RCC 7860 (cell line): ENCODE measurements around the gene ALG14.
A peak's percentile ranks its signal among the peaks of the same experiment; 100 is the strongest.
"Not testable (repeated sequence)": the region's sequence is repeated elsewhere in the genome, so short reads cannot be mapped to it uniquely, and the experiment has no call there.

Experiments used
- DNase-seq: peaks from one replicate; pipeline ENCODE4 v3.0.0-alpha.2; 2015; ENCODE audit warnings: low spot score
- FAIRE-seq: peaks from 2 replicates; lab custom pipeline; 2012; peaks lifted over from hg19 to GRCh38; lab: Jason Lieb, UNC

Gene ALG14

DNA sequence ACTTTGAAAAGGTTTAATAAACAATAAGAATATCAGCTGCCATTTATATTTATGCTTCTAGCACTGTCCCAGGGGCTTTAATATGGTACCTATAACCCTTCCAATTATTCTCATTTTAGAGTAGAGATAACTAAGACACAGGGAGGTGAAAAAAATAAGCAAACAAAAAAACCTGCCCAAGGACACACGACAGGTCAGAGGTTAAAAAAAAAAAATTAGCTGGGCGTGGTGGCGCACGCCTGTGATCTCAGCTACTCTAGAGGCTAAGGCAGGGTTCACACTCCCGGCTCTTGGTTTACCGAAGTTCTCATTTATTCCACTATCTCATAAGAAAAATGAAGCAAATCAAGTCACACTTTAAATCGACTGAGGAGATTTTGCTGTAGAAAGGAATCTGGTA, 111.2 kb downstream of the ALG14 start:
- DNase-seq (no peak), FAIRE-seq (no peak)

GRCh38 chr1:94958081-94958480, 114.7 kb downstream of the ALG14 start:
- DNase-seq: no peak
- FAIRE-seq: no peak

GRCh38 chr1:94955767-94956632, 116.8 kb downstream of the ALG14 start:
- DNase-seq (no peak), FAIRE-seq (no peak)

DNA sequence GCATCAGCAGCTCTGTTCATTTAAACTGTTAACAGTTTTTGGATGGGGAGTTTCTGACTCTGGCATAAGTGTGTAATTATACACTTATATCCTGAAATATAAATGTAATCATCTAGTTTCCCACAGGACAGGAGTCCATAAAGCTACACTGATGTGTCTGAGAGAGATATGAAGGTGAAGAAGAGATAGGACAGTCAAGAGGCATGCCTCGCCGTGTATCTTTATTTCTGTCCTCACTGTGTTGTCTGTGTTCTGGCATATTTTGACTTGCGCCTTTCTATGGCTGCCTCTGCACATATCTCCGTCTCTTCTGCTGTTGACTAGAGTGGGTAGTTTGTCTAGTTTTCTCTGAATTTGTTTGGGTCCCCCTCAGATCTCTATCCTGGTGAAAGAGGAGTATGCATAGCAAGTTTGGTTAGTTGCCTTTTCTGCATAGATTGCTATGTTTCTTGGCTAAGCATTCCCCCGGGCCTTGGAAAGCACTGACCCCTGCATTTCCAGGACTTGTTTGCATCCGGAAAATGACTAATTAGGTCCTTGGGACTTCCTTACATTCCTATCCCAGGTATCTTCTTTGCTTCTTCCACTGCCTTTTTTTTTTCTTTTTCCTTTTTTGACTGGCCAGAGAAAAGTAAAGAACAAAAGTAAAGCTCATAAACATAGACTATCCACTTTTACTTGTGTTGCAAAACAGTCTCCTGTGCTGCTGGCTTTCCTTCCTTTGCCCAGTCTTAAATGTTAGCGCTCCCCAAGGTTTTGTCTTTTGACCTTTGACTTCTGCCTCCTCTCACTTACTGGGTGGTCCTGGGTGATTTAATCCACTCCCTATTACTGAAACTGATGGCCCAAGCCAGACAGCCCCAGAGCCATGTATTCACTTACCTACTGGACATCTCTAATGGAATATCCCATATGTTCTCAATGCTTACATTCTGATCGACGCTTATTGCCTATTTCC, 118.2 kb downstream of the ALG14 start:
- no peak for DNase-seq

DNA sequence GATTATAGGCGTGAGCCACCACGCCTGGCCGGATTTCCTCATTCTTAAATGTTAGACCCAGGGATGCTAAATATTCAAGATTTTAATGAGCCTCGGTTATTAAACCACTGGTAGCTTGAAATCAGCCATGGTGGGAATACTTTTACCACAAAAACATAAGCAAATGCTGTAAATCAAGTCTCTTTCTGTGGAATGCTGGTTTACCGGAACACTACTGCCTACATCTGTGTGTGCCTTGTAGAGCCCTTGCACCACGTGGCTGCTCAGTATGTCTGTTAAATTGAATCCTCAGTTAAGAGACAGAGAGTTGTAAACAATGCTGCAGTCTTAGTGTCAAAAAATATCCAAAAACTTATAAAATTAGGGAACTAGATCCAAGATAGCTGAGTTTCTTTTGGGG, 119.0 kb downstream of the ALG14 start:
- no peak for FAIRE-seq
- DNase-seq: no peak

More for the DNA sequence above, 118.2 kb downstream of the ALG14 start:
- FAIRE-seq: no peak

DNA sequence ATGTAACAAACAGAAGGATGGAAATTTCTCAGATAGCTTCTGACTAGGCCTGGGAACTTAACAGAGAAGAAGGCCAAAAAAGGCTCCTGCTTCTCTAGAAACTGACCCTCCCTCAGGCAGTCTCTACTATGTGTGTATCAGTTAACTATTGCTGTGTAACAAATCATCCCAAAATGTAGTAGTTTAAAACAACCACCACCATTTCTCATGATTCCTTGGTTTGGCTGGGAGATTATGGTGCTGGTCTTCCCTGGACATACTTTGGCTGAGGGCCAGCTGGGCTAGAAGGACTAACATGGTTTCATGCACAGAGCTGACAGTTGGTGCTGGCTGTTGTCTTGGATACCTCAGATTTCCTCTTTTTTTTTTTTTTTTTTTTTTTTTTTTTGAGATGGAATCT, 119.6 kb downstream of the ALG14 start:
- FAIRE-seq (no peak), DNase-seq (no peak)

GRCh38 chr1:94952539-94952938, 120.2 kb downstream of the ALG14 start:
- no peak for FAIRE-seq
- no peak for DNase-seq

GRCh38 chr1:94951509-94952208, 121.1 kb downstream of the ALG14 start:
- DNase-seq: no peak
- FAIRE-seq: no peak

DNA sequence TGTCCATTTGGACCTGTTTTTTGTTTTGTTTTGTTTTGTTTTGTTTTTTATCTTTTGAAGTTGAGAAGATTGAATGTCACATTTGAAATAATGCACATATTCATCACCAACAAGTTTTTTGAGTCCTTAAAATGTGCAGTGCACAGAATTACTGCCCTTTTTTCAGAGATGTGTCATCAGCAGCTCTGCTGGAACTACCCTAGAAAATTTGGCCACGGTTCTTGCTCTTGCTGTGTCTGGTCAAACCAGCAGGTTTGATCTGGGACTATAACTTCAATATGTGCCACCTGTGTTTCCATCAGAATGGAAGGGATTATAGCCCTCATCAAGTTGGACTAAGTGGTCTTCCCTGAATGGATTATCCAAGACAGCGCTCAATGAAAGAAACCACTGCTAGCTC, 121.7 kb downstream of the ALG14 start:
- FAIRE-seq (no peak), DNase-seq (no peak)

DNA sequence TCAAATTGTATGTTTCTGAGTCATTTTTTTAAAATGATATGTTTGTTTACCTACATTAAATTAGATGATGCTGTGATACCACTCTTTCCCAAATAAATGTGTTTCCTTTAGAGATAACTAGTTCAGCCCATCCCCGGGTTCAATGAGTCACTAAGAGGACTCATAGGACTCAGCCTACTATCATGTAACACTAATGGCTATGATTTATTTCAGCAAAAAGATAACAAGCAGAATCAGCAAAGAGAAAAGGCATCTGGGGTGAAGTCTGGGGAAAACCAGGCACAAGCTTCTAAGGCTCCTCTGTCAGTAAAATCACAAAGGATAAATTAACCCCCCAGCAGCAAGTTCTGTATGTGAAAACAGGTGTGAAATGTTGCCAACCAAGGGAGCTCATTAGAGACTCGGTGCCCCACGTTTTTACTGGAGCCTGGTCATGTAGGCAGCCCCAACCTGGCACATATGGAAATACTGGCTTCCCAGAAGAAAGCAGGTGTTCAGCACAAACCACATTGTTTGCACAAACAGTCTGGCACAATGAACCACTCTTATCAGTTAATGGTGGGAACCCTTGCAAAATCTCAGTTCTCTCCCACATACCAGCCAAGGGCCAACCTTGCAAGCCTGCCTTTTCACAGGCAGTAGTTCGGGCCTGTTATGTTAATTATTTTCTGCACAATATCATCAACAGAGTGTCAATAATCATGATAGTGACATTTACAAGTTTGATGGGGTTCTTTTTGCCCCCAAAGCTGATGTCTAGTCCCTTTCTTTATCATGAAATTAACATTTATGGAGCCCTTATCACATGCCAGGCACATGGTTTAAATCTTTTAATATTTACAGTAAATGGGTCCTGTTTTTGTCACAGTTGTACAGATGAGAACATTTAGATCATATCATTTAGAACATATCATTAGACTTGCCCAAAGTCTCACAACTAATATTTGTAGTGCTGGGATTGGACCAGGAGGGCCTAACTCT, 122.8 kb downstream of the ALG14 start:
- DNase-seq: peak; percentile 24
- no peak for FAIRE-seq

DNA sequence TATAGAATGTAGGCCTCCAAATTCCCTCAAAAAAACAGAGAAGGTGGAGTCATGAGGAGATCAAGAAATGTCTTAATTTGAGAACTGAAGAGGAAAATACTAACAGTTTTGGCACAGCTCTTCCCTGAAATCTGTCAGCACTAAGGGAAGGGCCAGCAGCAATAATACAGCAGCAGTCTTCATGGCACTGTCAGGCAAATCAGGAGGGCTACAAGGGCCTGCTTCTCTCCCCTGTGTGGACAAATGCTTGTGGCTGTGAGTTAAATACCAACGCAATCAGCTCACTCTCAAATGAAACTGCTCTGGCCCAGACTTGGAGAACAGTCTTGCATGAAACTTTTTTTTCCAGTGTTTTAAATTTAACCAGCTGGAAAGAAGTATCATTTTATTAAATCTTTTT, 125.3 kb downstream of the ALG14 start:
- DNase-seq (no peak), FAIRE-seq (no peak)

GRCh38 chr1:94946886-94947285, 125.9 kb downstream of the ALG14 start:
- FAIRE-seq: no peak

DNA sequence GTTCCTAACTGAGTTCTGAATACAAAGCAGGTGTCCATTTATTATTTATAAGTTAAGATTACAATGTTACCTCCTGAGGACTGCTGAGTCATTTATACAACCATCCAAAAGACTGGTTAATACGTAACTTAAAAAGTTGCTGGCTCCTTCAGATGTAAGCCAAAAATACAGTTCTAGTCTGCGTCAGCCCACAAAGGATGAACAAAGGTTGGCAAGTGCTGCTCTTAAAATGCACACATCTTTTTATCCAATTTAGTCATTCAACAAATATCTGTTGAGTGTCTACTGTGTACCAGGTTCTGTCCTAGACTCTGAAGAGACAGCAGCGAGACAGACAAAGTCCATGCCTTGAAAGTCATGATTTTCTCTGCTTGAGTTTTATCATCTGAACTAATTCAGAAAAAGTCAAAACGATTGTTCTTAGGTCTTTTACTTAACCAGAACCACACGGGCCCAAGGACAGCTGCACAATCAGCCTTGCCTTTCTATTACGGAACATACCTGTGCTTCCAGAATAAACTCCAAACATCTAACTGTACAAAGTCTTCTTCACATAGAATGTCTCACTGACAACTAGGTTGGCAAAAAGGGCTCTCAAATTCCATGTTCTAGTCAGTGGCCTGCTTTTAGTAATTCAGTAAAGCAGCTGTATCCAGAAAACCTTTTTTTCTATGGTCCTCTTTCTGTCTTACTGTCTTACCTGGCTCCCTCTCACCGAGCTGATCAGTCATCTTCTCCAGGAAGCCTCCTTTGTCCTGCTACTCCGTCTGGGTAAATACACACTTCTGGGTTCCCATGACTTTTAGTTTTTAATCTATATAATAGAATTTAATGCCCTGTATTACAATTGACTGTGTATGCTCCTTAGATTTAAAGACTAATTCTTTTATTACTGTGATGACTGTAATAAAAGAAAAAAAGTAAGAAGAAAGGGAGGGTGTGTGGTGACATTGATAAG, 130.3 kb downstream of the ALG14 start:
- FAIRE-seq (peak; percentile 99), DNase-seq (peak; percentile 90)

More at GRCh38 chr1:94946886-94947285, 125.9 kb downstream of the ALG14 start:
- no peak for DNase-seq

DNA sequence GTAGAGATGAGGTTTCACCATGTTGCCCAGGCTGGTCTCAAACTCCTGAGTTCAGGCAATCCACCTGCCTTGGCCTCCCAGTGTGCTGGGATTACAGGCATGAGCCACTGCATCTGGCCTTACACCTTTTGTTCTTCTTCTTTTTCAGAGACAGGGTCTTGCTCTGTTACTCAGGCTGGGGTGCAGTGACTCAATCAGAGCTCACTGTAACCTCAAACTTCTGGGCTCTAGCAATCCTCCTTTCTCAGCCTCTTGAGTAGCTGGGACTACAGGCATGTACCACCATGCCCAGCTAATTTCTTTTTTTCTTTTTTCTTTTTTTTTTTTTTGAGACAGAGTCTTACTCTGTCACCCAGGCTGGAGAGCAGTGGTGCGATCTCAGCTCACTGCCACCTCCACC, 131.3 kb downstream of the ALG14 start:
- DNase-seq: peak; percentile 28
- FAIRE-seq: not testable (repeated sequence)

- DNase-seq: no peak
- no peak for FAIRE-seq
Observed at GRCh38 chr1:94940738-94941137, 132.0 kb downstream of the ALG14 start.

DNA sequence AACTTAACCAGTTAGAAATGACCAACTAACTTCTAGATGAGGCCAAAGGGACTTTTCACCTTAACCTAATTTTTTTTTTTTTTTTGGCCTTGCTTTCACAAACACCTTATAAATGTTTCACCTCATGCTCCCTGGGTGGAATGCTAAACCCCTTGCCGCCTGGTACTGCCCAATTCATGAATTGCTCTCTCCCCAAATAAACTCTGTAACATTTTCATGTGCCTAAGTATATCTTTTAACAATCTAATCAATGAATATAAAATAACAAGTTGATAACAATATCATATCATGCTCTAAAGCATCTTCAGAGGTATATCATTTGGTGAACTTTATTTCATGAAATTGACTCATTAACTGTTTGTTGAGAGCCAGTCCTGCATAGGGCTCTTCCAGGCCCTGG, 134.9 kb downstream of the ALG14 start:
- FAIRE-seq (no peak), DNase-seq (no peak)

DNA sequence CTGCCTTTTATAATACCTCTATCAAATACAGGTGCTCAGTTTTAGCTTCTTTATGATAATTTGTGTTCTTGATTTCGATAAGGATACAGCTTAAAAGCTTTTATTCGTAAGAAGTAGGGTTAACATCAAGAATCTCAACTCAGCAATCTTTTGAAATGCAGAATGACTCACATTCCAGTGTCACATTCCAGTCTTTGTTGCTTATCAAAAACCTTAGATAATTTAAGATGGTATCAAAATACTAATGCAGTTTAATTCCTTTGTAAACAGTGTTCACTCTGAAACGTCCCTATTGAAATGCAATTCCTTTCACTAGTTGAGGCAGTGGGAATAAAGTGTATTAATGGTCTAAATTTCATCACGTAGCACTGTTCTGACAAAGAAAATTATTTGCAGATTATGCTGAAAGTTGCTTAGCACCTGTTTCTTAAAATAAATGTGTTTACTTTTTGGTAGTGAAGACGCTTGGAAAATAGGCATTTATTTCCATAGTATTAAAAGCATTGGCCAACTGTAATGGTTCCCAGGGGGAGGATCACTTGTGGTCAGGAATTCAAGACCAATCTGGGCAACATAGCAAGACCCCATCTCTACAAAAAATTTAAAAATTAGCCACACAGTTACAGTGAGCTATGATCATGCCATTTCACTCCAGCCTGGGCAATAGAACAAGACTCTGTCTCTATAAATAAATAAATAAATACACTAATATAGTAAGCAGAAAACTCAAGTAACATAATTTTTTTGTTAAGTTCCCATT, 135.7 kb downstream of the ALG14 start:
- peak; percentile 16 for DNase-seq
- FAIRE-seq: peak; percentile 68

DNA sequence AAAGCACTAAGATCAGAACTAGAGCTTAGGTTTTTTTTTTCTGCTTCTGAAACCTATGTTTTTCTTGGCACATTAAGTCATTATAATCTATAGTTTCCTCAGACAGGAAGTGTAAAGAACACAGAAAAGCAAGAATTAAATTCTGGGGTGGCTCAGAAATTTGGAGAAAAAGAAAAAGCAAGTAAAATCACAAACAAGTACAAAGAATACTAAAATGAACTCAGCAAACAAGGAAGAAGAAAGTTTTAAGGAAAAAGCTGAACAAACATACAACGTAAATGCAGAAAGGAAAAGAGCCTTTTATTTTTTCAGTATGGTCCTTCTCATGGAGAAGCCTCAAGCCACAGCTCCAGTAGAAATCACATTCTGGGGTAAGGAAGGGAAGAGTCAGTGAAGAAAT, 137.3 kb downstream of the ALG14 start:
- DNase-seq: no peak
- FAIRE-seq: no peak
